T-helper 22 cell (primary cell): ENCODE data around the gene CELSR1.
"Not testable (repeated sequence)": the region's sequence is repeated elsewhere in the genome, so short reads cannot be mapped to it uniquely, and the experiment has no call there.

Experiments
- DNase-seq: peaks from one replicate; pipeline ENCODE4 v3.0.0-alpha.2; 2020; ENCODE audit warnings: low read depth

Gene CELSR1

DNA sequence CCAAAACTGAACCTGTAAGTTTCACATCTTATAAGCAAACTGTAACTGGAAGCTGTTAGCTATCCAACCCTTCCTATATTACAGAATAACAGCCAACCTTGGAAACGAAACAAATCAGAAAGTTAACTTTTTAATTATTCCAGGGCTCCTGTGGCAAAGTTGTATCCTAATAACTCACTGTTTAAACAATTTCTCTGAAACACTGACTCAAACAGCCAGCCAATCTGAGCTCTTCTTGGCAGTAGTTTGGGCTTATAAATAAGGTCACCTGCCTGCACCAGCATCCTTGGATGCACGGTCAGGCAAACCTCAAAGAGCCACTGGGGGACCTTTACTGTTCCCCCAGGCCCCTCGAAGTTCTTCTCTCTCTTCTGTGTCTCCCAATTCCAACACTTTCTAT lies 5.0 kb downstream of the CELSR1 start:
- DNase-seq: no peak

DNA sequence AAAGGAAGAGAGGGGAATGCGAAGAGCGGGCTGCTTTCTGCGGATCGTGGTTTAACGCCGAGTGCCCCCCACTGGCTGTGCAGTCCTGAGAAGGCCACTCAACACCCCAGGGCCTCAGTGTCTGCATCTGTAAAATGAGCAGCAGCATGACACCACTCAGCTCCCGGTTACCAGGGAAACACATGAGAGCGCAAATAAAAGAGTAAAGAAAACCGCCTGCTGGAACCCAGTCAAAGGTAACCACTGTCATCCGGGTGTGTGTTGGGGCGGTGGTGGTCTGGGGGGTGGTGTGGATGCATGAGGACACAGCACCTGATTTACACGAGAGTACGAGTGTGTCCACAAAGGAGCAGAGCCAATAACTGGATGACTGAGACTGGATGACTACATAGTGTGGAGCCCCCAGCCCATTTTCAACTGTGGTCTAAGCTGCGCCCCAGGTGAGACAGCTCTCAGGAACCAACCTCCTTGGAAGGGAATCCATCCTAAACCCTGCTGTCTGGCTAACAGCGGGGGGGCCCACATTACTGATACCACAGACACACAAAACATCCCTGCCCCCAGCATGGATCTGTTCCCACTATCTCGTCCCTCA lies 5.7 kb downstream of the CELSR1 start:
- no peak for DNase-seq

GRCh38 chr22:46528121-46528610 lies 9.3 kb downstream of the CELSR1 start:
- no peak for DNase-seq

GRCh38 chr22:46526244-46526839 lies 11.1 kb downstream of the CELSR1 start:
- no peak for DNase-seq

- DNase-seq: no peak
Observed at GRCh38 chr22:46525389-46526243, 11.8 kb downstream of the CELSR1 start.

DNA sequence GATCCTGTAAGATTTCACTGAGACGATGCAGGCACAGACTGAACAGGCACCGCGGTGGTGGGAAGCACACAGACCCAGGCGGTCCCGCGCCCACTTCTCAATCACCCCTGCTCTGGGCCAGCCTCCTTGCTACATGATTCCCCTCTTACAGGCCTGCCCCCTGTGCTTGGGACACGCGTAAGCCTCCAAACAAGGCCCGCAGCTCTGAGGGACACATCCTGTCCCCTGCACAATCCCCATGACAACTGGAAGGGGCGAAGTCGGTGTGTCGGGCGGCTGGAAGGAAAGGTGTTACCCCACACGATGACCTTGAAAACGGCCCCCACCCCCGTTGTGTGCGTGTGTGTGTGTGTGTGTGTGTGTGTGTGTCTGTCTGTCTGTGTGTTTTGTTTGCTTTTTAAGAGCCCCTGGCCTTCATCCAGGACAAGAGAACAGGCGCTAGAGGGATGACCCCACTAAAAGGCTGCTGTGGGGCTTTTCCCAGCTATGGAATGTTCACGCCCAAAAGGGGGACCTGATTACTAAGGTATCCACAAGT lies 13.1 kb downstream of the CELSR1 start:
- DNase-seq: no peak

DNA sequence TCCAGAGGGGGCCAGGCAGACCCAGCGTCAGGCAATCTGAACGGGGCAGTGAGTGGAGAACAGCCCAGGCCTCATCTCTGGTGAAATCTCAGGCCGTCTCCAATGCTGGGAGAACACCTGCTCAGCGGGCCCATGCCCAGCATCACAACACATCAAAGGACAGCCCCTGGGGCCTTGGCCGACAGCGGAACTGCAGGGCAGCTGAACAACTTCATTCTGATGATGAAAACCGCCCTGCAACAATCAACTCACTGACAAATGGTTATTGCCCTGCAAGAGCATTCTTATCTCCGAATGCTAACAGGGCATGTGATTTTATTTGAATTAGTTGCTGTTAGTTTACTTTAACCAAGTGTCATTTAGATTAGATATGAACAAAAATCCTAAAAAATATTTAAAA lies 14.6 kb downstream of the CELSR1 start:
- DNase-seq: no peak

GRCh38 chr22:46521994-46522393 lies 15.4 kb downstream of the CELSR1 start:
- DNase-seq: no peak

- DNase-seq: no peak
Observed at GRCh38 chr22:46520880-46521279, 16.5 kb downstream of the CELSR1 start.

DNA sequence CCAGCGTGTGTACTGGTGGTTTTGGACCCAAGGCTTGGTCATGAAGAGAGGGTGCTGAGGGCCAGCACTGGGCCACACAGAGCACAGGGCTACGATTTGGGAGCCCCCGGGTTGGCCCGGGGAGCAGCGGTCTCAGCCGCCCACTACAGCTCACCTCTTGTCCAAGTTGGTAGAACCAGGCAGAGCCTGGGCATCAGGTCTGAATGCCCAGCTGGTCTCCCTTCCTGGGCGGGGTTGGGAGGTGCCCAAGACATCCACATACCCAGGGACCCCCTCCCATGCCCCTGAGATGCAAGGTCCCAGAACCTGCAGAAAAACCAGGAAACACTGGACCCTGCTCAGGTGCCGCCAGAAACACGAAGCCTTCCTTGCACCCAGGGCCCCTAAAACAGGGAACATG lies 18.0 kb downstream of the CELSR1 start:
- DNase-seq: no peak

- no peak for DNase-seq
Observed at GRCh38 chr22:46518542-46519325, 18.7 kb downstream of the CELSR1 start.

GRCh38 chr22:46518038-46518437 lies 19.4 kb downstream of the CELSR1 start:
- DNase-seq: no peak

GRCh38 chr22:46517255-46517761 lies 20.1 kb downstream of the CELSR1 start:
- DNase-seq: no peak

- no peak for DNase-seq
Observed at GRCh38 chr22:46516638-46517037, 20.8 kb downstream of the CELSR1 start.

- DNase-seq: not testable (repeated sequence)
Observed at GRCh38 chr22:46516112-46516487, 21.3 kb downstream of the CELSR1 start.

- DNase-seq: no peak
Observed at GRCh38 chr22:46515208-46516111, 22.0 kb downstream of the CELSR1 start.

DNA sequence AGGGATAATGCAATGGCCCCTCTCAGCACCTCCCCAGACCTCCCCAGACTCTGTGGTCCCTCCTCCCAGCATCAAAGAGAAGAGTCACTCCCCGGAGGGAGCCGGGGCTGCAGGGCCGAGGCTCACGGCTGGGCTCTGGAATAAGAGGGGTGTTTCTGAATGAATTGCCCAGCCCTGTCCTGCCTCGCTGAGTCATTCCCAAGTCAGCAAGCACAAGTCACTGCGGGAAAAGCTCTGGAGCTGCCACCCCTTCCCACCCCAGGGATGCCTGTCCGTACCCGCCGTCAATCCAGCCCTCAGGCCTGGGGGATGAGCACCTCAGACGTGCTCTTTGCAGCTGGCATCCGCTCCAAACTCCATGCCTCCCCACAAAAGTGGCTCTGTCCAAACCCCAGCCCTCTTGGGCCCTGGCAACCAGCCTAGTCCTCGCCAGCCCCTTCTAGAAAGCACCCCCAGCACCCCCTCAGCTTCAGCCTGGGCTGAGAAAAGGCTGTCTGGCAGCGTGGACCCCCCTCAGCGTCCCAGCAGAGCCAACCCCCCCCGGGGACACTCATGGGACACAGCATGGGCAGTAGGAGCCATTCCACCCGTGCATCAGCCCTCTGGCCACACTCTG lies 22.7 kb downstream of the CELSR1 start:
- DNase-seq: no peak

DNA sequence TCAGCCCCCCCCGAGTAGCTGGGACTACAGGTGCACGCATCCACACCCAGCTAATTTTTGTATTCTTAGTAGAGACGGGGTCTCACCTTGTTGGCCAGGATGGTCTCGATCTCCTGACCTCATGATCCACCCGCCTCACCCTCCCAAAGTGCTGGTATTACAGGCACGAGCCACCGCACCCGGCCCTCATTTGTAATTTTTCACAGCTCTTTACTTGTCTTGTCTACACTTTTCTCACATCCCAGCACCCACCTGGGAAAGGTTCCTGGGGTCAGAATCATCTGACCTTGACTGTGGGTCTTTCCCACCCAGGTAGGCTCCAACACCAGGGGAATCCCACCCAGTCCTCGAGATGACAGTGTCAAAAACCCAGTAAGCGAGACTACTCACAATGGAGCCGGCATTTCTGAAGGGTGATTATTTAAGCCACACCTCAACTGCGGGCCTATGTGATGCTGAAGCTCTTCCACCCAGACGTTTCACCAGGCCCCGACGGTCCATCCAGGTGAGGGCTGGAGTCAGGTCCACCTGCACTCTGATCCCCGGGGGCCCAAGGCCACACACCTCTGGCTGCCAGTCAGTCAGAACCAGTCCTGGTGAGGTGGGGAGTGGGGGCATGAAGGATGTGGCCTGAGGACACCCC lies 23.4 kb downstream of the CELSR1 start:
- no peak for DNase-seq

- DNase-seq: no peak
Observed at GRCh38 chr22:46512683-46513082, 24.7 kb downstream of the CELSR1 start.

DNA sequence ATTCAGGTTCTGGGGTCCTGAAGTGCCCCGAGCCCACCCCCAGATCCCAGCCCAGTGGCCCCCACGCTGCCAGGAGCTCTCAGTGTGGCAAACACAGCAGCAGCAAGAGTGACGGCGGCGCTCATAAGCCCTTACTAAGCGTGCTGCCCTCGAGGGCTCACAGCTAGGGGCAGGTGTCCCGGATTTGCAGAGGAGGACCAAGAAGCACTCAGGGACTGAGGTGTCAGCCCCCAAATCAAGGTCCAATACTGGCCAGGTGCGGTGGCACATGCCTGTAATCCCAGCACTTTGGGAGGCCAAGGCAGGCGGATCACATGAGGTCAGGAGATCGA lies 25.4 kb downstream of the CELSR1 start:
- DNase-seq: no peak
